ENCODE data around the gene FAM9C.
A peak's percentile ranks its signal among the peaks of the same experiment; 100 is the strongest.

FAM9C gene

GRCh38 chrX:12994321-12994720 lies 50.1 kb downstream of the FAM9C start:
- TF ChIP-seq CTCF (conservative IDR thresholded peaks at IDR 0.05; ENCODE audit: low read length) = no peak
- DNase-seq (ENCODE audit: low read depth) = no peak
- H3K4me3 ChIP-seq (ENCODE audit: low read length) = no peak overlapping the region

- DNase-seq (ENCODE audit: low read depth) = no peak
- no peak for TF ChIP-seq CTCF (conservative IDR thresholded peaks at IDR 0.05; ENCODE audit: low read length)
- no peak overlapping the region for H3K4me3 ChIP-seq (ENCODE audit: low read length)
Measured at GRCh38 chrX:12993826-12994225, 50.6 kb downstream of the FAM9C start.

- no peak for TF ChIP-seq CTCF (conservative IDR thresholded peaks at IDR 0.05; ENCODE audit: low read length)
- no peak for DNase-seq (ENCODE audit: low read depth)
- no peak overlapping the region for H3K4me3 ChIP-seq (ENCODE audit: low read length)
Measured at GRCh38 chrX:12992544-12993118, 51.8 kb downstream of the FAM9C start.

GRCh38 chrX:12991575-12991974 lies 52.8 kb downstream of the FAM9C start:
- no peak for TF ChIP-seq CTCF (conservative IDR thresholded peaks at IDR 0.05; ENCODE audit: low read length)
- DNase-seq (ENCODE audit: low read depth) = no peak
- no peak overlapping the region for H3K4me3 ChIP-seq (ENCODE audit: low read length)

- H3K4me3 ChIP-seq (ENCODE audit: low read length) = no peak overlapping the region
- DNase-seq (ENCODE audit: low read depth) = no peak
- no peak for TF ChIP-seq CTCF (conservative IDR thresholded peaks at IDR 0.05; ENCODE audit: low read length)
Measured at GRCh38 chrX:12989461-12989860, 55.0 kb downstream of the FAM9C start.

- H3K4me3 ChIP-seq (ENCODE audit: low read length) = no peak overlapping the region
- TF ChIP-seq CTCF (conservative IDR thresholded peaks at IDR 0.05; ENCODE audit: low read length) = no peak
- DNase-seq (ENCODE audit: low read depth) = peak; percentile 58
Measured at GRCh38 chrX:12988797-12989196, 55.6 kb downstream of the FAM9C start.

- H3K4me3 ChIP-seq (ENCODE audit: low read length) = no peak overlapping the region
- DNase-seq (ENCODE audit: low read depth) = no peak
- no peak for TF ChIP-seq CTCF (conservative IDR thresholded peaks at IDR 0.05; ENCODE audit: low read length)
Measured at GRCh38 chrX:12987900-12988594, 56.4 kb downstream of the FAM9C start.

All from AG10803 (cell line).